PFSK-1 (cell line): Measurements from ENCODE around the gene LSM3.

ENCODE experiments used
- FOXP2 ChIP-seq: optimal IDR thresholded peaks from 2 replicates; pipeline ENCODE3; 2011; ENCODE audit warnings: borderline replicate concordance, control low read depth, inconsistent platforms; ENCODE audit not compliant: insufficient read depth; ENCODE audit errors: extremely low read length, extremely low read depth
- POLR2AphosphoS5 ChIP-seq: IDR thresholded peaks from 2 replicates; pipeline ENCODE4 v1.6.1; 2012; ENCODE audit warnings: low read depth, mild to moderate bottlenecking, control low read depth, low read length, moderate library complexity
- REST ChIP-seq, 2 experiments: IDR thresholded peaks; 2 replicates each; pipeline versions ENCODE4 v1.6.1 to v1.8.0; 2011 to 2012; ENCODE audit warnings: low read depth in 2 of 2, low read length in 2 of 2, control low read depth in 1 of 2, inconsistent platforms in 1 of 2, mild to moderate bottlenecking in 1 of 2, moderate library complexity in 1 of 2; ENCODE audit not compliant: insufficient read depth in 1 of 2
- SIN3A ChIP-seq: IDR thresholded peaks from 2 replicates; pipeline ENCODE4 v1.6.1; 2012; ENCODE audit warnings: mild to moderate bottlenecking, low read length, moderate library complexity, borderline replicate concordance; ENCODE audit not compliant: insufficient read depth
- TAF1 ChIP-seq: IDR thresholded peaks from 2 replicates; pipeline ENCODE4 v1.6.1; 2012; ENCODE audit warnings: low read length, control low read depth, borderline replicate concordance; ENCODE audit not compliant: insufficient read depth

LSM3 gene

GRCh38 chr3:14208168-14208567 lies 29.6 kb downstream of the LSM3 start:
- TF ChIP-seq FOXP2 (no peak), TAF1 (no peak), POLR2AphosphoS5 (no peak)

GRCh38 chr3:14208977-14209394 lies 30.4 kb downstream of the LSM3 start:
- TF ChIP-seq SIN3A (no peak), POLR2AphosphoS5 (no peak), FOXP2 (no peak), TAF1 (no peak), REST (IDR thresholded peaks at IDR 0.05; ENCODE audit: insufficient read depth in 1 of 2, low read depth in 2 of 2, low read length in 2 of 2) (no peak)

- TF ChIP-seq FOXP2 (no peak), POLR2AphosphoS5 (no peak), SIN3A (no peak), REST (IDR thresholded peaks at IDR 0.05; ENCODE audit: insufficient read depth in 1 of 2, low read depth in 2 of 2, low read length in 2 of 2) (no peak), TAF1 (no peak)
Observed at GRCh38 chr3:14209581-14210289, 31.1 kb downstream of the LSM3 start.

GRCh38 chr3:14210290-14210688 lies 31.7 kb downstream of the LSM3 start:
- TF ChIP-seq TAF1 (no peak), POLR2AphosphoS5 (no peak), SIN3A (no peak), REST (IDR thresholded peaks at IDR 0.05; ENCODE audit: insufficient read depth in 1 of 2, low read depth in 2 of 2, low read length in 2 of 2) (no peak), FOXP2 (no peak)

GRCh38 chr3:14210843-14211594 lies 32.4 kb downstream of the LSM3 start:
- TF ChIP-seq FOXP2, result no peak
- TF ChIP-seq SIN3A, result no peak
- no peak for TF ChIP-seq POLR2AphosphoS5
- TF ChIP-seq TAF1, result no peak
- TF ChIP-seq REST (IDR thresholded peaks at IDR 0.05; ENCODE audit: insufficient read depth in 1 of 2, low read depth in 2 of 2, low read length in 2 of 2), result no peak
